DND-41 (cell line): ENCODE results near the gene LMF1.

Experiments
- ATAC-seq: fragments of 200-7000 bp; cut with Tn5 transposase; 3 replicates; pipeline ENCODE4 v1.9.1; 2021; ENCODE audit warnings: low read depth; ENCODE audit not compliant: insufficient read depth
- DNase-seq: peaks from one replicate; pipeline ENCODE4 v3.0.0-alpha.2; 2020
- H2AFZ ChIP-seq: 2 replicates; pipeline ENCODE4 v1.6.0; 2012; ENCODE audit warnings: low read depth, low read length
- H3K27ac ChIP-seq: 2 replicates; pipeline ENCODE4 v1.5.1; 2012; ENCODE audit warnings: low read length, inconsistent platforms
- H3K27me3 ChIP-seq: fragments of 200-600 bp; sonication (generic); 2 replicates; pipeline ENCODE4 v1.6.0; 2012; ENCODE audit warnings: low read length, mild to moderate bottlenecking, inconsistent platforms; ENCODE audit not compliant: insufficient read depth, poor library complexity
- H3K36me3 ChIP-seq: 2 replicates; pipeline ENCODE4 v1.5.1; 2012; ENCODE audit warnings: low read length, inconsistent platforms; ENCODE audit not compliant: insufficient read depth
- H3K4me1 ChIP-seq: 2 replicates; pipeline ENCODE4 v1.5.1; 2012; ENCODE audit warnings: mild to moderate bottlenecking, low read length; ENCODE audit not compliant: insufficient read depth
- H3K4me2 ChIP-seq: 2 replicates; pipeline ENCODE4 v1.6.0; 2012; ENCODE audit warnings: mild to moderate bottlenecking, moderate library complexity, low read length, inconsistent platforms; ENCODE audit not compliant: insufficient read depth
- H3K4me3 ChIP-seq, 2 experiments: fragments of 200-600 bp in 1 of 2; shearing (Covaris generic) in 1 of 2; 2 replicates each; pipeline ENCODE4 v1.5.1; 2012 to 2016; ENCODE audit warnings: inconsistent platforms in 2 of 2, low read length in 2 of 2, mild to moderate bottlenecking in 2 of 2, low read depth in 1 of 2, moderate library complexity in 1 of 2
- H3K79me2 ChIP-seq: 2 replicates; pipeline ENCODE4 v1.6.0; 2012; ENCODE audit warnings: low read length, inconsistent platforms; ENCODE audit not compliant: insufficient read depth
- H3K9ac ChIP-seq: 2 replicates; pipeline ENCODE4 v1.6.0; 2012; ENCODE audit warnings: low read depth, mild to moderate bottlenecking, inconsistent platforms, low read length, moderate library complexity
- H3K9me3 ChIP-seq: 2 replicates; pipeline ENCODE4 v1.5.1; 2012; ENCODE audit warnings: low read length, moderate library complexity, mild to moderate bottlenecking, inconsistent platforms; ENCODE audit not compliant: insufficient read depth, severe bottlenecking
- H4K20me1 ChIP-seq: 2 replicates; pipeline ENCODE4 v1.6.0; 2012; ENCODE audit warnings: low read length; ENCODE audit not compliant: insufficient read depth
- CTCF ChIP-seq: IDR thresholded peaks from 2 replicates; pipeline ENCODE4 v1.5.1; 2012; ENCODE audit warnings: borderline replicate concordance, low read length, moderate library complexity, mild to moderate bottlenecking; ENCODE audit not compliant: poor library complexity, severe bottlenecking; ENCODE audit errors: extremely low read depth
- EZH2 ChIP-seq: IDR thresholded peaks from 3 replicates; pipeline ENCODE4 v1.6.1; 2012; ENCODE audit warnings: borderline replicate concordance, low read depth, mild to moderate bottlenecking, moderate library complexity, low read length, inconsistent platforms; ENCODE audit not compliant: severe bottlenecking

LMF1 gene

GRCh38 chr16:844638-845350 lies 126.0 kb downstream of the LMF1 start:
- H3K4me1 ChIP-seq = no peaks in the 10 kb centered on the region
- peaks cover under 1% of the 10 kb centered on the region for H3K9me3 ChIP-seq
- H3K9ac ChIP-seq = no peak overlapping the region
- no peak for TF ChIP-seq EZH2
- no peak for TF ChIP-seq CTCF
- no peak for DNase-seq
- no peaks in the 10 kb centered on the region for H3K27me3 ChIP-seq
- H3K27ac ChIP-seq = no peak overlapping the region
- no peaks in the 10 kb centered on the region for H3K36me3 ChIP-seq
- no peak overlapping the region for H3K4me3 ChIP-seq
- no peak overlapping the region for H2AFZ ChIP-seq
- H4K20me1 ChIP-seq = no peaks in the 10 kb centered on the region
- no peak overlapping the region for H3K4me2 ChIP-seq
- H3K79me2 ChIP-seq = no peaks in the 10 kb centered on the region
- no peak for ATAC-seq

- Histone ChIP-seq H3K27me3 (no peaks in the 10 kb centered on the region), H3K9me3 (no peaks in the 10 kb centered on the region), H3K4me3 (no peak overlapping the region), H3K9ac (no peak overlapping the region), H4K20me1 (no peaks in the 10 kb centered on the region), H3K27ac (no peak overlapping the region), H3K36me3 (no peaks in the 10 kb centered on the region), H3K79me2 (no peaks in the 10 kb centered on the region), H3K4me2 (no peak overlapping the region), H3K4me1 (no peaks in the 10 kb centered on the region), H2AFZ (no peak overlapping the region)
- TF ChIP-seq EZH2 = no peak
- TF ChIP-seq CTCF = no peak
- DNase-seq = no peak
- no peak for ATAC-seq
Measured at GRCh38 chr16:843771-844170, 127.0 kb downstream of the LMF1 start.

- no peak overlapping the region for H3K9ac ChIP-seq
- DNase-seq (no peak), ATAC-seq (no peak)
- no peaks in the 10 kb centered on the region for H3K36me3 ChIP-seq
- H3K4me3 ChIP-seq = no peak overlapping the region
- TF ChIP-seq EZH2 (no peak), CTCF (no peak)
- no peak overlapping the region for H3K27ac ChIP-seq
- no peak overlapping the region for H2AFZ ChIP-seq
- no peaks in the 10 kb centered on the region for H3K27me3 ChIP-seq
- no peaks in the 10 kb centered on the region for H3K9me3 ChIP-seq
- no peak overlapping the region for H3K4me2 ChIP-seq
- H3K4me1 ChIP-seq = no peaks in the 10 kb centered on the region
- no peaks in the 10 kb centered on the region for H4K20me1 ChIP-seq
- no peaks in the 10 kb centered on the region for H3K79me2 ChIP-seq
Measured at GRCh38 chr16:842711-843560, 127.8 kb downstream of the LMF1 start.
